Activated T-helper 1 cell treated with anti-CD3 and anti-CD28 coated beads, Interleukin-12 subunit alpha, Interleukin-12 subunit beta, Interleukin-2, Interleukin-4 antibody, amounts not matched to agents 30 ng/mL and 10 ng/mL and 1 ng/mL, durations not matched to agents 14 hours and 24 hours and 36 hours (primary cell): ENCODE data around the gene WNK4. TPM values are rescaled to one million over a fixed set of nuclear protein-coding genes. Genes with fewer than 3 reads are reported as not detected.
"Not testable (repeated sequence)": the region's sequence is repeated elsewhere in the genome, so short reads cannot be mapped to it uniquely, and the experiment has no call there.

Source experiments
- DNase-seq: peaks from one replicate; pipeline ENCODE4 v3.0.0; 2021; ENCODE audit warnings: low spot score
- H3K27ac Mint-ChIP-seq: one replicate; pipeline ENCODE4 v1.8.0; 2021; ENCODE audit warnings: mild to moderate bottlenecking, mixed read lengths
- H3K27me3 Mint-ChIP-seq: one replicate; pipeline ENCODE4 v1.8.0; 2022; ENCODE audit warnings: mild to moderate bottlenecking, moderate library complexity, mixed read lengths; ENCODE audit not compliant: insufficient read depth
- H3K36me3 Mint-ChIP-seq: one replicate; pipeline ENCODE4 v1.8.0; 2021; ENCODE audit warnings: low read depth, mixed read lengths
- H3K4me1 Mint-ChIP-seq: one replicate; pipeline ENCODE4 v1.8.0; 2021; ENCODE audit warnings: low read depth, mixed read lengths
- H3K4me3 Mint-ChIP-seq: one replicate; pipeline ENCODE4 v1.8.0; 2021; ENCODE audit warnings: mild to moderate bottlenecking, moderate library complexity, mixed read lengths
- H3K9me3 Mint-ChIP-seq: one replicate; pipeline ENCODE4 v1.8.0; 2021; ENCODE audit warnings: mixed read lengths
- intact Hi-C: fragments of 100-400 bp; cut with micrococcal nuclease; formaldehyde crosslinking; loops from one replicate; pipeline ENCODE4 v1.15.1; 2024
- total RNA-seq: library from RNA; stranded (reverse); gene quantifications from 2 replicates; pipeline ENCODE4 v1.2.3, GENCODE V29; 2022

Gene WNK4
- 0.12 and 0.29 TPM in 2 replicates for total RNA-seq

DNA sequence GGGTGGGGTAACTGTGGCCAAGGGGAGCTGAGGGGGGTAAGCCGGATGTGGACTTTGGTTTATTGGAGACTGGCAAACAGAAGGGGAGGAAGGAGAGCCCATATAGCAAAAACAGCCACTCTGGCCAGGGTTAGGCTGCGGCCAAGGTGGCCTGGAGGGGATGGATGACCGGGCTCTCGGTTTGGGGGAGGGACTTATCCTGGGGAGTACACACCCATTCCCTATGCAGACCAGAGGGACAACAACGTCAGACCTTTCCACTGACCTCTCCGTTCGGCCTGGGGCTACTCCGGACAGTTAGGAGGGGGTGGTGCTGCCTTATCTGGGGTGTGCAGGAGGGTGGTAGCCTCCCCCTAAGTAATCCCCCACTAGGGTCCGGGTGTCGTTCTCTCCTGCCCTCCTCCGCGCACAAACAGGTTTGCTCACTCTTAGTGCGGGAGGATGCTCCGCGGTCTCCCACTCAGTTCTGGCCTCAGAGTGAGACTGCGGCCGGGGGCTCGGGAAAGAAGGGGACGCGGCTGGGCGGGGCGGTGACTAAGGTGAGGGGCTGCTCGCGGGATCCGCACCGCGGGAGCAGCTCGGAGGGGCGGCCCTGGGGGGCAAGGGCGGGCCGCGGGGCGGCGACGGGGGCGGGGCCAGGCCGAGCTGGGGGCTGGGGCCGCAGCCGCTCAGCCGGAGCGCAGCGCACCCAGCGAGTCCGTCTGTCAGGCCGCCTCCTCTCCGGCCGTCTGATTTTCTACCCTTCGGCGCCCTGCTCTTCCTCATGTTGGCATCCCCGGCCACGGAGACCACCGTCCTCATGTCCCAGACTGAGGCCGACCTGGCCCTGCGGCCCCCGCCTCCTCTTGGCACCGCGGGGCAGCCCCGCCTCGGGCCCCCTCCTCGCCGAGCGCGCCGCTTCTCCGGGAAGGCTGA is at the start of gene WNK4:
WNK4 (plus strand) TSS at position 675 of the 915 bp plus-strand sequence; CDS start at position 764, 89 bp downstream.
- intact Hi-C loops, result loop anchor here (5.0 kb wide), 1 partner anchor 108 kb away; no protein-coding TSS in a partner anchor
- Mint-ChIP-seq H3K9me3 (no peaks in the 10 kb centered on the region), H3K4me3 (no peak within 1 kb of the TSS), H3K27ac (no peak within 1 kb of the TSS), H3K4me1 (peaks cover 12% of the 10 kb centered on the region), H3K27me3 (peaks cover 43% of the 10 kb centered on the region), H3K36me3 (peaks cover 37% of the 10 kb centered on the region)
- no peak for DNase-seq

DNA sequence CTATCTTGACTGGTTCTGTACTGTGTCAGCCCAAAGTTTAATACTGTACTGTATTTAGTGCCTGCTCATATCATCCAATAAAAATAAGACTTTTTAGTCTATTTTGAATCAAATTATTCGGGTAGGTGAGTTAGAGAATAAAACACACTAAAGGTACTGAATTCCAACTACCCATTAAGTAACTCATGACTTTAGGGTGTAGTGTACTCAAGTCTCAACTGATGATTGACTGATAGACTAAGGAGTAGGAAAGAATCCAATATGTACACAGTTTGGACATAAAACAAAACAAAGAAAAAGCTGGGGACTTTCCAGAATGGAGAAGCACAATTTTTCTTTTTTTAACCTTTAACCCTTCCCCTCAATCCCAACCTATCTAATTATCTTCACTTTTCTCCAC is 39.7 kb upstream of the WNK4 start:
- Mint-ChIP-seq H3K27ac (no peak overlapping the region), H3K4me1 (peaks cover 15% of the 10 kb centered on the region), H3K9me3 (no peaks in the 10 kb centered on the region), H3K4me3 (no peak overlapping the region), H3K36me3 (no peaks in the 10 kb centered on the region), H3K27me3 (peaks cover 3% of the 10 kb centered on the region)
- intact Hi-C loops, result no loop called here
- DNase-seq, result no peak

DNA sequence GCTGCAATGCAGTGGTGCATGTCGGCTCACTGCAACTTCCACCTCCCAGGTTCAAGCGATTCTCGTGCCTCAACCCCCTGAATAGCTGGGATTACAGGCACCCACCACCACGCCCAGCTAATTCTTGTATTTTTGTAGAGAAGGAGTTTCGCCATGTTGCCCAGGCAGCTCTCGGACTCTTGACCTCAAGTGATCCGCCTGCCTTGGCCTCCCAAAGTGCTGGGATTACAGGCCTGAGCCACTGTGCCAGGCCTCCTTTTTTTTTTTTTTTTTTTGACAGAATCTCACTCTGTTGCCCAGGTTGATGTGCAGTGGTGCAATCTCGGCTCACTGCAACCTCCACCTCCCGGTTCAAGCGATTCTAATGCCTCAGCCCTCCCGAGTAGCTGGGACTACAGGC is 37.5 kb upstream of the WNK4 start:
- intact Hi-C loops, H3K27ac Mint-ChIP-seq: not testable (repeated sequence)
- H3K4me1 Mint-ChIP-seq, result peaks cover 15% of the 10 kb centered on the region

DNA sequence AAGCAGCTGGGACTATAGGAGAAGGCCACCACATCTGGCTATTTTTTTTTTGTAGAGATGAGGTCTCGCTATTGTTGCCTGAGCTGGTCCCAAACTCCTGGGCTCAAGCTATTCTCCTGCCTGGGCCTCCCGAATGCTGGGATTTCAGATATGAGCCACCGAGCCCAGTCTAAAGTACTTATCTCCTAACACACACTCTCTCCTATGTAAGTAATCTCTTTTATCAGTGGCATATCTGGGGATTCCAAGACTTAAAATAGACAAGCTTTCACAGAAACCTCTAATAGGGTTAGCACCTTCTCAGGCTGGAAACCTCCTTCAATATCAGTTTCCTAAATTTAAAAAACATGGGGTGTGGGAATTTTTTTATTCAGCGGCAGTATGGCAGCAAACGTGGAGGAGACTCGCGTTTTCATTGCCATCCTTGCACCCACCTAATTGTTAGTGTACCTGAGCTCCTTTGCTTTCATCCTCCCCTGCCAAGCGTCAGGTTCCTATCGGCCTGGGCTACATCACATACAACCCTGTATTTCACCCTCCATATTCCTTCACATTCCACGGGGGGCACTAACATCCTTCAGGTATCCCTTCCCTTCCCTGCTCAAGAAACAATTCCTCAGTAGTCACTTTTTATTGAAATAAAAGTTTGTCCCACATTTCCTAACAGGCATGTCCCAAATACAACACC is 36.7 kb upstream of the WNK4 start:
- no peak for DNase-seq
- Mint-ChIP-seq H3K36me3 (no peaks in the 10 kb centered on the region), H3K4me3 (peak overlapping the region; percentile 91), H3K4me1 (peaks cover 15% of the 10 kb centered on the region), H3K27me3 (peaks cover 16% of the 10 kb centered on the region), H3K9me3 (no peaks in the 10 kb centered on the region), H3K27ac (peak overlapping the region; percentile 80)
- intact Hi-C loops, result loop anchor here (1.0 to 2.0 kb wide), 3 partner anchors 20 to 65 kb away; no protein-coding TSS in a partner anchor

More for the DNA sequence above, 37.5 kb upstream of the WNK4 start:
- DNase-seq, H3K9me3 Mint-ChIP-seq, H3K4me3 Mint-ChIP-seq, H3K36me3 Mint-ChIP-seq: not testable (repeated sequence)
- H3K27me3 Mint-ChIP-seq, result peaks cover 14% of the 10 kb centered on the region

DNA sequence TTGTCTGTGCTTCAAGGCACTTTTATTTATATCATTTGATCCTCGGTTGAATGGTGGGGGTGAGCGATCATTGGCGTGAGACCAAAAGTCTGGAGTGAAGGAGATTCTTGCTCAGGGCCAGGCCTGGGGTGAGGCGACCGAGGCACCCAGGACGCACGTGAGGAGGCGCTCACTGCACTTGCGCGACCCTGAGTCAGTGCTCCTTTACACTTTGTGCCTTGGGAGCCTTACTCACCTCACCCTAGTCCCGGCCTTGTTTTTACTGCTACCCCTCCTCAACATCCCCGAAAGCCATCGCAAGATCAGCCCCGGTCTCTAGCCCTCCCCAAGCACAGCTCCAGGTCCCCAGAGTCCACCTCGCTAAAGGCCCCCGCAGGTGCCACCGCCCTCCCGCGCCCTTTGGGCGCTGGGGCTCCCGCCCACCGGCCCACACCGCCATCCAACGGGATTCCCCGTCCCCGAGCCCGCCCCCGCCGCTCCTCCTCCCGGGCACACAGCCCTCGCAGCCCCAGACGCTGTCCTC is 36.1 kb upstream of the WNK4 start:
- intact Hi-C loops, result loop anchor here (1.0 to 2.0 kb wide), 3 partner anchors 19 to 66 kb away; no protein-coding TSS in a partner anchor
- peak overlapping the region; percentile 91 for H3K4me3 Mint-ChIP-seq
- H3K27ac Mint-ChIP-seq, result peak overlapping the region; percentile 80
- DNase-seq, result peak; percentile 62
- H3K36me3 Mint-ChIP-seq, result no peaks in the 10 kb centered on the region
- peaks cover 20% of the 10 kb centered on the region for H3K27me3 Mint-ChIP-seq
- no peaks in the 10 kb centered on the region for H3K9me3 Mint-ChIP-seq
- peaks cover 15% of the 10 kb centered on the region for H3K4me1 Mint-ChIP-seq

DNA sequence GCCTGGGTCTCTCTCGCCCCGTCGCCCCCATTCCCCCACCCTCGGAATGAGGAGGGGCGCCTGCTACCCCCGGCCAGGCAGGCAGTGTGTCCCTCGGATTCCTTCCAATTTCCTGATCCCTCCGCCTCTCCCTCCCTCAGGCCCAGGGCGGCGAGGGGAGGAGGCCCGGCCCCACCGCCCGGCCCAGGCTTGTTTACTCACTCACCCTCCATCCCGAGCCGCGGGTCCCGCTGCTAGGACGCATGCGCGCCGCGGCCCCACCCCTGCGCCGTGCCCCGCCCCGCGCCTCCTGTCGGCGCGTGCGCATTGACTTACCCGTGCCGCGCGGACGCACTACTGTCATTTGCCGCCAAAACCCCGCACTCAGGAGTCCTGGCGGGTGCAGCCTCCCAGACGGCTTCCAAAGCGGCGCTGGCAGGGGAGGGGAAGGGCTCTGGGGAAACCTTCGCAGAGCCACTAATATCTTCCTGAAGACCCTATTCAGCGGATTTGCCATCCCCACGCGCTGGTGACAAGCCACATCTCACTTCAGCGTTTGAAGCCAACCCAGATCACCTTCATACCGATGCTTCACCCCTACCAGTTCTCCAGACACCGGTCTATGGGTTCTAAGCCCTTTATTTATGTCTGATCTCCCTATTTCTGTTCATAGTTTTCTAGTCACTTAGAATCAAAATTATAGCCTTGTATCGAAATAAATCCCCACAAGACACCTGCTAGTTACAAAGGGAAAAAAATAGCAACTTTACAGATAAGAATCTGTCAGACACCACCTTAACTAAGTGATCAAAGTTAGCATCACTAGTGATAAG is 35.4 kb upstream of the WNK4 start, which contains the start of gene EZH1:
EZH1 (minus strand) TSS at position 235 of the 812 bp plus-strand sequence. CDS start 16,099 bp downstream, outside the sequence.
- DNase-seq, result peak; percentile 93
- peaks cover 25% of the 10 kb centered on the region for H3K27me3 Mint-ChIP-seq
- no peaks in the 10 kb centered on the region for H3K36me3 Mint-ChIP-seq
- H3K4me1 Mint-ChIP-seq, result peaks cover 15% of the 10 kb centered on the region
- peak within 1 kb of the TSS; percentile 91 for H3K4me3 Mint-ChIP-seq
- no peaks in the 10 kb centered on the region for H3K9me3 Mint-ChIP-seq
- intact Hi-C loops, result loop anchor here (1.0 to 2.0 kb wide), 6 partner anchors 18 to 136 kb away; partner anchors contain the start of genes BECN1, RETREG3, TUBG1 and VPS25
- peak within 1 kb of the TSS; percentile 83 for H3K27ac Mint-ChIP-seq

DNA sequence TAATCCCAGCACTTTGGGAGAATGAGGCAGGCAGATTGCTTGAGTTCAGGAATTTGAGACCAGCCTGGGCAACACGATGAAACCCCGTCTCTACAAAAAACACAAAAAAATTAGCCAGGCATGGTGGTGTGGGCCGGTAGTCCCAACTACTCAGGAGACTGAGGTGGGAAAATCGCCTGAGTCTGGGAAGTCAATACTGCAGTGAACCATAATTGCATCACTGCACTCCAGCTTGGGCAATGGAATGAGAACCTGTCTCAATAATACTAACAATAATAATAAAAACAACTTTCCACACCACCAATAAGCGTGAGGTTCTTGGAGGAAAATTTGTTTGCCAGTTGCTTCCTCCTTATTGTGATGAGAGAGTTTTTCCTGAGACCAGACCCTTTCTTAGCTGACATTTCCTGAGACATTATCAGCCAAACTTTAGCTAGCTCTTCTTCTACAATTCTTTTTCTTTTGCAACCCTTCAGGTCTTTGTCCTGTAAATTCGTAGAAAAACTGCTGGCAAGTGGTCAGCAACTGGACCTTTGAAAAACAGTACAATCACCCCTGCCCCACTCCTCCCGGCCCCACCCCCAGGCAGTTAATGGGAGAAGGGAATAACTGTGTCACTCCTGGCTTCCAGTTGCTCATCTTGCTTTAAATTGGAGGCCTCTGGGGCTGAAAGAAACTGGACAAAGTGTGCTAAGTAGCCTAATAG is 32.1 kb upstream of the WNK4 start:
- no peaks in the 10 kb centered on the region for H3K9me3 Mint-ChIP-seq
- peaks cover 15% of the 10 kb centered on the region for H3K4me1 Mint-ChIP-seq
- DNase-seq, result no peak
- peaks cover 43% of the 10 kb centered on the region for H3K27me3 Mint-ChIP-seq
- intact Hi-C loops, result no loop called here
- H3K36me3 Mint-ChIP-seq, result no peaks in the 10 kb centered on the region
- H3K27ac Mint-ChIP-seq, result no peak overlapping the region
- H3K4me3 Mint-ChIP-seq, result no peak overlapping the region

DNA sequence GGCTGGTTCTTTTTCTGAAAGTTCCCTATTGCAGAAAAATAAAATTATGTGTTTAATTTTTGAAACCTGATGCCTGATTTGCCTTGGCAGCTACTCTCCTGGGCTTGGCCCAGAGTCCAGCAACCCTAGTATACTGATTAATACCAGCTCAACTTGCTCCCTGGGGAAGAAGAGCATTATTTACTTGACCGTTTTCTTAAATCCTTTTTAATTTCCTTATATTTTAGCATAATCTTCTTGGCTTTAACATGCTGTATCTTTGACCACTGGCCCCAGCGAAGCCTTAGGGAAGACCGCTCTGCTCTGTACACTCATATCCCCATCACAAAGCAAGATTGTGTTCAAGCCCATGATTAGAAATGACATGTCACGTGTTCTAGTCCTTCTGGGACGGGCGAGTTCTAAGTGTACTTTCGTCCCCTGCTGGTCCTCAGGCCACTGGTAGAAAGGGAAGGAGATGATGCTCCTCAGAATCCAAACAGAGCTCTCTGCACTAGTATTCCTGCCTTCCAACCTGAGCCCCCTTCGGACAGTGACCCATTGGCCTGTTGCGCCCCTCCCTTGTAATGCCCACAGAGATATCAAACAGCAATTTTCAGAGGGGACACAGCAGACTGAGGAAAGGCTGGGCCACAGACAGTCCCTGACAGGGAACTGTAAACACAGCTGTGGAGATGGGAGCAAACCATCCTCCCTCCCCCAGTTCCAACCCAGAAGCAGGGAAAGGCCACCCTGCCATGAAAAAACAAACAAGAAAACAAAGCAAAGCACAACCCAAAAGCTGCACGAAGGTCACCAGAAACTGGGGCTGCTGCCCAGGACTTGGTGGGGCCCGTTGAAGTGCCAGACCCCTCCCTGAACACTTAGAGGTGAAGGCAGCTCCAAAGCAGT is 31.3 kb upstream of the WNK4 start:
- peaks cover 47% of the 10 kb centered on the region for H3K27me3 Mint-ChIP-seq
- H3K4me1 Mint-ChIP-seq, result peaks cover 8% of the 10 kb centered on the region
- no peak overlapping the region for H3K4me3 Mint-ChIP-seq
- no peaks in the 10 kb centered on the region for H3K9me3 Mint-ChIP-seq
- no peak overlapping the region for H3K27ac Mint-ChIP-seq
- no peaks in the 10 kb centered on the region for H3K36me3 Mint-ChIP-seq
- intact Hi-C loops, result no loop called here
- DNase-seq, result no peak

DNA sequence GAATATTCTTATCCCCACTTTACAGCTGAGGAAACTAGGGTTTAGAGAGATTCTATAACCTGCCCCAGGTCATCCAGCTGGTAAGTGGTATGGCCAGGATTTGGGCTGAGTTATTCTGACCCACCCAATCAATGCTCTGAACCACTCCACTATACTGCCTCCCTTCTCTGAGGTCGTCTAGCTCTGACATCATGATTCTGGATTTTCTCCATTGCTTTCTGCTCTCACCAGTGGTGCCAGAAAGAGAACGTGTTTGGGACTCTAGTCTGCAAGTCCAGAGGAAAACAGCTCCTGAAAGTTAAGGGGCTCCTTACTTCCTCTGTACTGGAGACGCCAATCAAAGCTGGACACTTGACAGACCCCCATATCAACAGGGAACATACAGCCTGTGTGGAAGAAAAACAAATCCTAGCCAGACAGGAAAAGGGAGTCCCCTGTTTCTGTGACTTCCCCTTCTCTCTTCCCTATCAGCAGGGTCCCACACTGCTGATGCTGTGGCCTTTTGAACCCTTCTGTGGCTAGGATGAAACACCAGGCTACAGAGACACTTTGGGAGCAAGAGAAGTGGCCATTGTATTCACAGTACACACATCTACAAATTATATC is 29.6 kb upstream of the WNK4 start:
- Mint-ChIP-seq H3K4me1 (no peaks in the 10 kb centered on the region), H3K27ac (no peak overlapping the region), H3K4me3 (no peak overlapping the region), H3K27me3 (peaks cover 55% of the 10 kb centered on the region), H3K9me3 (no peaks in the 10 kb centered on the region), H3K36me3 (no peaks in the 10 kb centered on the region)
- no peak for DNase-seq
- intact Hi-C loops, result no loop called here

DNA sequence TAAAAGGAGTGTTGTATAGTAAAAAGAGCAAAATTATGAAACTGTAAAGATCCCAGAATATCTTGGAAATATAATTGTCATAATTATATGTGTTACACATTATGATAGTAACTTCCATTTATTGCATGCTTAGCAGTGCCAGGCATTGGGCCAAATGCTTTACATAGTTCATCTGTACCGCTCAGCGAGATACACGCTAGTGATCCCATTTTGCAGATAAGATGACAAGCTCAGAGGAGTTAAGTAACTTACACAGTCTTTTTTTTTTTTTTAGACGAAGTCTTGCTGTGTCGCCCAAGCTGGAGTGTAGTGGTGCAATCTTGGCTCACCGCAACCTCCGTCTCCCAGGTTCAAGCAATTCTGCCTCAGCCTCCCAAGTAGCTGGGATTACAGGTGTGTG is 28.8 kb upstream of the WNK4 start:
- peaks cover 56% of the 10 kb centered on the region for H3K27me3 Mint-ChIP-seq
- no peak for DNase-seq
- H3K36me3 Mint-ChIP-seq, result no peaks in the 10 kb centered on the region
- H3K4me3 Mint-ChIP-seq, result no peak overlapping the region
- H3K9me3 Mint-ChIP-seq, result no peaks in the 10 kb centered on the region
- H3K27ac Mint-ChIP-seq, result no peak overlapping the region
- intact Hi-C loops, result no loop called here
- H3K4me1 Mint-ChIP-seq, result no peaks in the 10 kb centered on the region

DNA sequence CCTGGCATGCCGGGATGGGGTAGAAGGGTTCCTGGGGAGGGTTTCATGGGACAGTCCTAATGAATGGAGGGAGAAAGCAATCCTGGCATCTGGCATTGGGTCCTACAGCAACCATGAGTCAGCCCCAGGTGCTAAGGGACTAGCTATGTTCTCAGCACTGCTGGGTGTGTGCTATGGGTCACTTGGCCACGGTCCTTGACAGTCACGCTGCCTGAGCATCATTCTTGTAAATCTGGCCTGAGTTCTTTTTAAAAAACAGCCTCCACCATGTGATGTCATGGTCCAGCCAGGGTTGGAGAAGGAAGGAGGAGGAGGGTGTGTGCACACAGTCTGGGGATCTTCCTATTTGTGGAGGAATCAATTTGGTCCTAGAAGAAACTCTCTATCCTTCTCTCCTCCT is 25.6 kb upstream of the WNK4 start:
- Mint-ChIP-seq H3K4me3 (no peak overlapping the region), H3K27me3 (peaks cover 65% of the 10 kb centered on the region), H3K9me3 (no peaks in the 10 kb centered on the region), H3K4me1 (no peaks in the 10 kb centered on the region), H3K27ac (no peak overlapping the region), H3K36me3 (no peaks in the 10 kb centered on the region)
- intact Hi-C loops, result no loop called here
- no peak for DNase-seq
